MCF 10A (cell line): Measurements from ENCODE around the gene LRRFIP2. TPM values are rescaled to one million over a fixed set of nuclear protein-coding genes. Genes with fewer than 3 reads are reported as not detected.

ENCODE experiments used
- BruUV-seq: library from RNA; stranded (reverse); fragments of 400-500 nt; replicated peaks from 2 replicates; lab custom pipeline; 2021; lab: Mats Ljungman, UMichigan
- CTCF ChIA-PET: fragments of 300-600 bp; sonication (Branson Sonifier 250); formaldehyde crosslinking; extraction: SDS; loops from one replicate; lab custom pipeline; 2021; ENCODE audit warnings: antibody characterized with exemption, inconsistent platforms; lab: Yijun Ruan, JAX
- POLR2A ChIA-PET: fragments of 300-600, 350-650 bp; sonication (Branson Sonifier 250); formaldehyde crosslinking; extraction: SDS; loops from one replicate; lab custom pipeline; 2020; ENCODE audit warnings: antibody characterized with exemption, inconsistent platforms; lab: Yijun Ruan, JAX
- DNase-seq: peaks from one replicate; pipeline ENCODE4 v3.0.0-alpha.2; 2018; ENCODE audit not compliant: unreplicated experiment
- H3K27ac Mint-ChIP-seq: one replicate; pipeline ENCODE4 v1.8.0; 2022; ENCODE audit warnings: mild to moderate bottlenecking, low read depth, mixed read lengths; ENCODE audit not compliant: unreplicated experiment
- H3K27me3 Mint-ChIP-seq: one replicate; pipeline ENCODE4 v1.8.0; 2022; ENCODE audit warnings: mixed read lengths; ENCODE audit not compliant: insufficient read depth, unreplicated experiment
- H3K36me3 Mint-ChIP-seq: one replicate; pipeline ENCODE4 v1.8.0; 2022; ENCODE audit warnings: mild to moderate bottlenecking, moderate library complexity, mixed read lengths; ENCODE audit not compliant: insufficient read depth, unreplicated experiment
- H3K4me1 Mint-ChIP-seq: one replicate; pipeline ENCODE4 v1.8.0; 2022; ENCODE audit warnings: mixed read lengths; ENCODE audit not compliant: insufficient read depth, unreplicated experiment
- H3K4me3 Mint-ChIP-seq: one replicate; pipeline ENCODE4 v1.8.0; 2022; ENCODE audit warnings: mild to moderate bottlenecking, moderate library complexity, mixed read lengths; ENCODE audit not compliant: unreplicated experiment
- H3K9me3 Mint-ChIP-seq: one replicate; pipeline ENCODE4 v1.8.0; 2022; ENCODE audit warnings: mixed read lengths; ENCODE audit not compliant: unreplicated experiment
- intact Hi-C: fragments of 100-400 bp; cut with micrococcal nuclease; formaldehyde crosslinking; loops from 2 replicates; pipeline ENCODE4 v1.14.1; 2022
- total RNA-seq: library from RNA; stranded (reverse); gene quantifications from 2 replicates; pipeline ENCODE4 v1.2.3, GENCODE V29; 2022
- TF ChIP-seq, protein P1 (sequence below): fragments of 200-600 bp; IDR thresholded peaks from one replicate; pipeline ENCODE4 v1.8.0; 2022; ENCODE audit warnings: antibody characterized with exemption, mild to moderate bottlenecking; ENCODE audit not compliant: unreplicated experiment

LRRFIP2 gene
- total RNA-seq, 1 experiment from 2014 or later: 76.6 TPM

DNA sequence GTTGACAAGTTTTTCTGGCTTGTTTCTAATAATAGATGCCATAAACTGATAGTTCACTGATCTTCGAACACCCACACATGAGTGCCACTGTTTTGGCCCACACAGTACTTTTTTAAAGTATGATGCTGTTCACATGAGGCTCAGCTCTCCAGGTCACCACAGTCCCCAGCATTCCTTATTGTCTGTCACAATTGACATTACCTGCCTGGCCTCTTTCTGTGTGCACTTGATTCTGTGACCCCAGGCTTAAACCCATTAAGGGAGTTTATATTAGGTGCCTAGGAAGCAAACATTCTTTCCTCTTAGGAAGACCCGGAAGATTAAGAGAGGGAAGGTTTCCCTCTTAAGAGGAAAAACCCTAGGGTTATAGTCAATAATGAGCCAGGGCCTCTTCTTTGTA, 24.2 kb upstream of the LRRFIP2 start:
- TF ChIP-seq, protein P1, sequence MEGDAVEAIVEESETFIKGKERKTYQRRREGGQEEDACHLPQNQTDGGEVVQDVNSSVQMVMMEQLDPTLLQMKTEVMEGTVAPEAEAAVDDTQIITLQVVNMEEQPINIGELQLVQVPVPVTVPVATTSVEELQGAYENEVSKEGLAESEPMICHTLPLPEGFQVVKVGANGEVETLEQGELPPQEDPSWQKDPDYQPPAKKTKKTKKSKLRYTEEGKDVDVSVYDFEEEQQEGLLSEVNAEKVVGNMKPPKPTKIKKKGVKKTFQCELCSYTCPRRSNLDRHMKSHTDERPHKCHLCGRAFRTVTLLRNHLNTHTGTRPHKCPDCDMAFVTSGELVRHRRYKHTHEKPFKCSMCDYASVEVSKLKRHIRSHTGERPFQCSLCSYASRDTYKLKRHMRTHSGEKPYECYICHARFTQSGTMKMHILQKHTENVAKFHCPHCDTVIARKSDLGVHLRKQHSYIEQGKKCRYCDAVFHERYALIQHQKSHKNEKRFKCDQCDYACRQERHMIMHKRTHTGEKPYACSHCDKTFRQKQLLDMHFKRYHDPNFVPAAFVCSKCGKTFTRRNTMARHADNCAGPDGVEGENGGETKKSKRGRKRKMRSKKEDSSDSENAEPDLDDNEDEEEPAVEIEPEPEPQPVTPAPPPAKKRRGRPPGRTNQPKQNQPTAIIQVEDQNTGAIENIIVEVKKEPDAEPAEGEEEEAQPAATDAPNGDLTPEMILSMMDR: no peak
- Mint-ChIP-seq H3K36me3 (no peaks in the 10 kb centered on the region), H3K9me3 (peaks cover 12% of the 10 kb centered on the region), H3K27me3 (no peaks in the 10 kb centered on the region), H3K4me3 (no peak overlapping the region), H3K27ac (peak overlapping the region; percentile 14), H3K4me1 (peaks cover 25% of the 10 kb centered on the region)
- no TSS peak for BruUV-seq
- ChIA-PET POLR2A (interaction anchor here (1.7 kb wide), 1 partner anchor 15 kb away, joined by 8 read pairs; no protein-coding TSS in a partner anchor), CTCF (interaction anchor here (0.6 kb wide), 1 partner anchor 234 kb away, joined by 5 read pairs; no protein-coding TSS in a partner anchor)
- intact Hi-C loops: no loop called here
- DNase-seq: no peak

DNA sequence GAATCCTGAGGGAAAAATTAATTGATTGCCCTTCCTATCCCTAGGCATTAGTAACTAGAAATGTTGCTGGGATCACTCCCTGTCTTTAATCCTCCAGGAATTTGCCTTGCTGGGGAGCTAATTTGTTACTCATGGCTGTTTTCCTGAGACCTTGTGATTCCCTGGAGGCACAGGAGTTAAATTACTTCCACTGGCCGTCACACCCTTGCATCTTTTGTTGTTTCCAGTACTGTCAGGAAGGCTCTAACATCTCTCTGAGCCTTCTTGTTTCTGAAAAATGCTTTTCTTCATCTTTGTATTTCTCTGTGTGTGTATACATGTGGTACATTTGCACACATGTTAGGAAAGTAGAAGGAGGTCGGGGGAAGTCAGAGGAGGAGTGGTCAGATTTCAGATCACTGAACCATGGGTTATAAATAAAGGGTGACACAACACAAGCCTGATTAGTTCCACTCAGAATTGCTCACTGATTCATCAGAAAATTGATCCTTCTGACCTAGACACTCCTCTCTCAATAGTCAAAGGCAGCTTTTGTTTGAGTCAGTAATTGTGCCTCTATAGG, 23.5 kb upstream of the LRRFIP2 start:
- TF ChIP-seq, protein P1: no peak
- POLR2A ChIA-PET: interaction anchor here (0.6 to 1.7 kb wide), 2 partner anchors 11 to 14 kb away, joined by 3 to 8 read pairs; no protein-coding TSS in a partner anchor
- Mint-ChIP-seq H3K9me3 (peaks cover 12% of the 10 kb centered on the region), H3K4me3 (no peak overlapping the region), H3K27me3 (no peaks in the 10 kb centered on the region), H3K27ac (peak overlapping the region; percentile 14), H3K4me1 (peaks cover 25% of the 10 kb centered on the region), H3K36me3 (no peaks in the 10 kb centered on the region)
- DNase-seq: peak; percentile 69
- intact Hi-C loops: no loop called here
- no TSS peak for BruUV-seq
- CTCF ChIA-PET: interaction anchor here (0.6 to 1.3 kb wide), 3 partner anchors 14 to 23 kb away, joined by 3 read pairs; no protein-coding TSS in a partner anchor

DNA sequence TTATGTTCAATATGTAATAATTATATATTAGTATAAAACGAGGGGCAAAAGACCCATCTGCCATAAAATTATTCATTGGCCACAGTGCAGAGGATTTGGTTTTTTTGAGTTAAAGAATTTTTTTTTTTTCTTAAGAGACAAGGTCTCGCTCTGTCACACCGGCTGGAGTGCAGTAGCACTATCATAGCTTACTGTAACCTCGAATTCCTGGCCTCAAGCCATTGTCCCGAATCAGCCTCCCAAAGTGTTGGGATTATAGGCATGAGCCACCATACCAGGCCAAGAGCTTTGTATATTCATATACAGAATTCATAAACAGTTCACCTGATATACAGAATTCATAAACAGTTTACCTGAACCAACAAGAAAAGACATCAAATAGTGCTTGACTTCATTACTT, 20.2 kb upstream of the LRRFIP2 start:
- ChIA-PET POLR2A (no interaction called here), CTCF (interaction anchor here (0.6 to 1.0 kb wide), 4 partner anchors 9 to 508 kb away, joined by 3 to 4 read pairs (median 4); no protein-coding TSS in a partner anchor)
- H3K36me3 Mint-ChIP-seq: no peaks in the 10 kb centered on the region
- BruUV-seq: no TSS peak
- H3K27ac Mint-ChIP-seq: no peak overlapping the region
- intact Hi-C loops: no loop called here
- H3K4me1 Mint-ChIP-seq: peaks cover 21% of the 10 kb centered on the region
- TF ChIP-seq, protein P1: no peak
- peaks cover 12% of the 10 kb centered on the region for H3K9me3 Mint-ChIP-seq
- no peak overlapping the region for H3K4me3 Mint-ChIP-seq
- no peak for DNase-seq
- no peaks in the 10 kb centered on the region for H3K27me3 Mint-ChIP-seq

DNA sequence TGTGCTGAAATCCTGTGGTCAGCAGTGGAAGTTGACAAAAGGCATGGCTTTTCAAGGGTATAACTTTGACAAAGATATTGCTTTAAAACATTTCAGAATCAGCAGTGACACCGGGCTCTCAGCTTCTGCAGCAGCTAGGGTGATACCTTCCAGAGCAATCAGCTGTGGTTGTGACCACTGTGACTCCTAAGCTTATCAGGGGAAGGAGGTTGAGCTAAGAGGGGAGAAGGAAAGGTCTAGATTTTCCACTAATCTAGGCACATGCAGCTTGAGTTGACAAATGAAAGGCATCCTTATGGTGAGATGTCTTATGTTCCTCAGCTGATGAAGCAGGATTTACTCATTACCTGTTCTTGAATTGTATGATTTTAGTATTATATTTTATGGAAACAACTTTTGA, 16.3 kb upstream of the LRRFIP2 start:
- H3K9me3 Mint-ChIP-seq: no peaks in the 10 kb centered on the region
- no peaks in the 10 kb centered on the region for H3K4me1 Mint-ChIP-seq
- H3K27me3 Mint-ChIP-seq: no peaks in the 10 kb centered on the region
- no peaks in the 10 kb centered on the region for H3K36me3 Mint-ChIP-seq
- H3K27ac Mint-ChIP-seq: no peak overlapping the region
- no TSS peak for BruUV-seq
- H3K4me3 Mint-ChIP-seq: no peak overlapping the region
- ChIA-PET CTCF (interaction anchor here (0.6 to 1.0 kb wide), 3 partner anchors 9 to 92 kb away, joined by 3 to 4 read pairs (median 3); no protein-coding TSS in a partner anchor), POLR2A (no interaction called here)
- no peak for DNase-seq
- intact Hi-C loops: no loop called here
- TF ChIP-seq, protein P1: no peak
